Activated CD4-positive, alpha-beta T cell treated with anti-CD3 and anti-CD28 coated beads, Interleukin-2, amount 10 ng/mL, durations not matched to agents 7 days and 5 days (primary cell): ENCODE measurements around the gene TUBA3D. TPM values are rescaled to one million over a fixed set of nuclear protein-coding genes. Genes with fewer than 3 reads are reported as not detected.
"Not testable (repeated sequence)": the region's sequence is repeated elsewhere in the genome, so short reads cannot be mapped to it uniquely, and the experiment has no call there.

ENCODE experiments used
- CTCF ChIA-PET: fragments of 350-600 bp; sonication (Branson Sonifier 250); formaldehyde crosslinking; loops from one replicate; lab custom pipeline; 2021; ENCODE audit warnings: antibody characterized with exemption; lab: Charles Lee
- POLR2A ChIA-PET: fragments of 350-600 bp; sonication (Branson Sonifier 250); formaldehyde crosslinking; loops from one replicate; lab custom pipeline; 2021; ENCODE audit warnings: antibody characterized with exemption; lab: Charles Lee
- DNase-seq: peaks from one replicate; pipeline ENCODE4 v3.0.0-alpha.2; 2020
- H3K27ac Mint-ChIP-seq: one replicate; pipeline ENCODE4 v1.8.0; 2021; ENCODE audit warnings: mild to moderate bottlenecking, moderate library complexity, mixed read lengths
- H3K27me3 Mint-ChIP-seq: one replicate; pipeline ENCODE4 v1.8.0; 2021; ENCODE audit warnings: mixed read lengths
- H3K36me3 Mint-ChIP-seq: one replicate; pipeline ENCODE4 v1.8.0; 2021; ENCODE audit warnings: low read depth, mixed read lengths
- H3K4me1 Mint-ChIP-seq: one replicate; pipeline ENCODE4 v1.8.0; 2021; ENCODE audit warnings: mixed read lengths
- H3K4me3 Mint-ChIP-seq: one replicate; pipeline ENCODE4 v1.8.0; 2021; ENCODE audit warnings: mild to moderate bottlenecking, moderate library complexity, mixed read lengths
- H3K9me3 Mint-ChIP-seq: one replicate; pipeline ENCODE4 v1.8.0; 2021; ENCODE audit warnings: mixed read lengths
- total RNA-seq, 2 experiments: library from RNA; stranded (reverse); gene quantifications; one replicate each; pipeline ENCODE4 v1.2.3, GENCODE V29; 2021

The TUBA3D gene
- total RNA-seq, 2 experiments from 2014 or later: not detected

DNA sequence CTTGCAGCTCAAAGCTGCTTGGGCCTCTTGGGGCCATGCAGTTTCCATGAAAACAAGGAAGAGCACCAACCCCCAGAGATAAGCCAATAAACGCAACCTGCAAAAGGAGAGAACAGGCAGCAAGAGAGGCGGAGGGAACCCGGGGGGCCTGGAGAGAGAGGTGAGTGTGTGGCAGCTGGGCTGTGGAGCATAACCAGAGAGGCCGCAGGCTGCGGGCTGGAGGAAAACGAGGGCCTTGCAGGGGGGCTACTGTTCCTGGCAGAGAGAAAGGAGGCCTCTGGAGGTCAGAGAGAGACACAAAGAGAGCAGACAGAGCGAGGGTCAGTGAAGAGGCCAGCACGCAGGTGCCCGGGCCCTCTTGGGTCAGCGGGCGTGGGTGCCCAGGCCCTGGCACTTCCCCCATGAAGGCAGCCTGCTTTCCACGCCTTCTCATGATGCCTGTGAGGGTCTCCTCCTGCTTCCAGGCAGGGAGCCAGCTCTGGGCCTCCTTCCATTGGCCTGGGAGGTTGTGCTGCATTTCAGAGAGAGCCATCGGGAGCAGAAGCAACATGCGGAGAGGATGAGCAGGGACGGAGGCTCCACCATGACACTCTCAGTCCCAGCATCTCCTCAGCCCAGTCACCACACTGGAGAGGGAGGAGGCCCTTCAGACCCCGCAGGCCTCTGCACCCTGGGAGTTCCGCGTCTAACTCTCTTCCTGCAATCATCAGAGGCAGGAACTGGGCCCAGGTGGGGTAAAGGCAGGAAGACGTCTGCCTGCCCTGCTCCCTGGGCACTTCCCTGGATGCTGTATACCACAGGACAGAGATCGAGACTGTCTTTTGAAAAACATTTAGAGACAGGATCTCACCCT, 14.9 kb downstream of the TUBA3D start:
- Mint-ChIP-seq H3K4me1 (peaks cover 37% of the 10 kb centered on the region), H3K4me3 (peak overlapping the region; percentile 87), H3K27ac (peak overlapping the region; percentile 93), H3K36me3 (peaks cover 22% of the 10 kb centered on the region)
- H3K27me3 Mint-ChIP-seq, POLR2A ChIA-PET, H3K9me3 Mint-ChIP-seq, CTCF ChIA-PET: not testable (repeated sequence)
- DNase-seq: peak; percentile 52

GRCh38 chr2:131491469-131491836, 15.5 kb downstream of the TUBA3D start:
- Mint-ChIP-seq H3K4me1 (peaks cover 39% of the 10 kb centered on the region), H3K36me3 (peaks cover 20% of the 10 kb centered on the region), H3K27ac (peak overlapping the region; percentile 93), H3K4me3 (peak overlapping the region; percentile 87)
- DNase-seq, POLR2A ChIA-PET, H3K9me3 Mint-ChIP-seq, H3K27me3 Mint-ChIP-seq: not testable (repeated sequence)
- CTCF ChIA-PET: interaction anchor here (1.0 to 2.3 kb wide), 3 partner anchors 12 to 338 kb away, joined by 4 to 12 read pairs (median 5); no protein-coding TSS in a partner anchor

DNA sequence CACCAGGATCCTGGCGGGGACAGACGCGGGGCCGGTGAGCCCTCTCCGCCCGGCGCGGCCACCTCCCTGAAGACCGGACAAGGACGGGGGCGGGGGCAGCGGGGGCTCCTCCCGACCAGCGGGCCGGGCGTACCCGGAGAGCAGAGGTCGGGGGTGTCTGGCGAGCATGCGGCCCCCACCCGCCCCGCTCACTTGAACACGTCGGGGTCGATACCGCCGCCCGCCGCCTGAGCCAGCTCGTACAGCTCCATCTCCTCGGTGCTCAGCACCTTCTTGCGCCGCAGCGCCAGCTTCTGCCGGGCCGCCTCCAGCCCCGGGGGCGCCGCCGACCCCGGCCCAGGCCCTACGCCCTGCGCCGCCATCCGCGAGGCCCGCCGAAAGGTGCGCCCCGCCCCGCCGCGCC, 16.1 kb downstream of the TUBA3D start, which contains the start of gene MZT2A:
Gene MZT2A, minus strand, starts transcription at position 383 of the 403 bp plus-strand sequence. Its CDS starts 21 bp downstream, at position 362.
- POLR2A ChIA-PET: interaction anchor here (0.5 kb wide), 1 partner anchor 66 kb away, joined by 3 read pairs; no protein-coding TSS in a partner anchor

DNA sequence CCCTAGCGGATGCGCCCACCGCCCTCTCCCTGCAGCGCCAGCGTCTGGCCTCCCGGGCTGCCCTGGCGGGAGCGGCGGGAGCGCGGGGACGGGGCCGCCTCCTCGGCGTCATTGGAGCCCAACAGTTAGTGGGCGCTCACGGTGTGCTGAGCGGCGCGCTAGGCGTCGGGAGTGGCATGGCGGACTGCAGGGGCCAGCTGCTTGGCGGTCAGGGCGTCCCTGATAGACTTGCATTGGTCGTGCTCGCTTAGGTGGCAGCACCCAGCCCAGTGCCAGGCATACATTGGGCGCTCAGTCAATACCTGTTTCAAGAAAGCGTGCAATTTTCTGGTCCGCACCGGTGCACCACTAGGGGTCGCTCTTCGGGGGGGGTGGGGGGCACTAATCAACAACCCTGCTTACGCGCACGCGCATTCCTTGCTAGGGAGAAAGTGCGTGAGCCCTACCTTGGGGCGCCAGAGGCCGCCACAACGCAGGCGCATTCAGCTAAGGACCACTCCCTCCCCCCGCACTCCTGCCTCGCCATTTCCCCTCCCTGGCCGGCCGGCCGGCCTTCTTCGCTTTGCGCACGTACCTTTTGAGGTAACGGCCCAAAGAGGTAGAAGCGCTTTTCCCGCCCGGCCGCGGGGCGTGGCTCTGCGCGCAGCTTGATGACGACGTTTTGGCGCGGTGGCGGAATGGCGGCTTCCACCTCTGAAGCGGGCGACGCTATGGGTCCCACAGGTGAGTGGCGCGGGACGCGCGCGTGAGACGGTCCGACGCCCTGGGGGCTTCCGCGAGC, 16.7 kb downstream of the TUBA3D start:
- H3K4me3 Mint-ChIP-seq: peak overlapping the region; percentile 91
- peak overlapping the region; percentile 98 for H3K27ac Mint-ChIP-seq
- peaks cover 24% of the 10 kb centered on the region for H3K36me3 Mint-ChIP-seq
- no peaks in the 10 kb centered on the region for H3K9me3 Mint-ChIP-seq
- H3K27me3 Mint-ChIP-seq: no peaks in the 10 kb centered on the region
- ChIA-PET CTCF (interaction anchor here (0.6 to 2.5 kb wide), 16 partner anchors 11 to 1186 kb away, joined by 3 to 12 read pairs (median 4); partner anchors contain the start of genes CCDC74A and TUBA3D), POLR2A (interaction anchor here (0.5 to 1.9 kb wide), 3 partner anchors 11 to 66 kb away, joined by 3 to 6 read pairs (median 3); no protein-coding TSS in a partner anchor)
- peaks cover 47% of the 10 kb centered on the region for H3K4me1 Mint-ChIP-seq
- DNase-seq: peak; percentile 93

More for the DNA sequence above, 16.1 kb downstream of the TUBA3D start, which contains the start of gene MZT2A:
- DNase-seq, H3K9me3 Mint-ChIP-seq, H3K27me3 Mint-ChIP-seq: not testable (repeated sequence)
- CTCF ChIA-PET: interaction anchor here (0.6 to 2.3 kb wide), 7 partner anchors 12 to 1185 kb away, joined by 3 to 12 read pairs (median 4); partner anchors contain the start of gene TUBA3D
- Mint-ChIP-seq H3K4me1 (peaks cover 43% of the 10 kb centered on the region), H3K4me3 (peak within 1 kb of the TSS; percentile 91), H3K36me3 (peaks cover 20% of the 10 kb centered on the region), H3K27ac (peak within 1 kb of the TSS; percentile 98)

DNA sequence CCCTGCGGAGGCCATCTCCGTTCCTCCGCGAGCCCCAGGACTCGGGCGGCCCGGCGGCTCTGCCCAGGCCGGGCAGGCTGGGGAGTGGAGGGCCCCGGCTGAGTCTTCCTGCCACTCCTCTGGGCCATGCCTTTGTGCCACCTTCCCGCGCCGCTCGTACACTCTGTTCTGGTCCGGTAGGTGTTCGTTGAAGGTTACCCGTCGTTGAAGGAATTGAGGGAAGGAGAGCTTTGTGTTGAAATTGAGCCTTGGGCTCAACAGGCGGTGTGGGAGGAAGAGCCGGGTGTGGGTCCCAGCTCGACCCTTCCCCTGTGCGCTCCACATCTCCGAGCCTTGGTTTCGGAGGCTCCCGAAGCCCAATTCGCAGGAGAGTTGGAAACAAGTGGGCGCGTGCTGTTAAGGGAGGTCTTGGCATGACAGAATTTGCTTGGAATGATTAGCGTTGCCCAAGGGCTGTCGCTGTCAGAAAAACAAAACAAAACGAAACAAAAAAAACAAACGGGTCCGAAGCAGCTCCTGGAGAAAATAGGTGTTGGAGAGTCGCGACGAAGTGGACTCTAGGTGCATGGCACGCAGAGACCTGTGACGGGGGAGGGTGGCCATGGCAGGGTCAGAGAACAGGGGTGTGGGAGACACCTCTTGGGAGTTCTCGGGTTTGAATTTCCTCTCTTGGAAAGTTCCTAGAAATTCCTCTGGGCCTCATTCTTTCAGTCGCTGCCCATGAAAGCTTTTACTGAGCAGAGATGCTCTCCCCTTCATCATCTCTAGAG, 17.5 kb downstream of the TUBA3D start:
- no peak for DNase-seq
- ChIA-PET CTCF (interaction anchor here (0.6 to 2.5 kb wide), 14 partner anchors 10 to 412 kb away, joined by 3 to 12 read pairs (median 4); partner anchors contain the start of genes CCDC74A and TUBA3D), POLR2A (interaction anchor here (0.6 to 1.9 kb wide), 3 partner anchors 10 to 1144 kb away, joined by 3 to 6 read pairs (median 3); no protein-coding TSS in a partner anchor)
- peak overlapping the region; percentile 91 for H3K4me3 Mint-ChIP-seq
- no peaks in the 10 kb centered on the region for H3K27me3 Mint-ChIP-seq
- peaks cover 49% of the 10 kb centered on the region for H3K4me1 Mint-ChIP-seq
- H3K9me3 Mint-ChIP-seq: no peaks in the 10 kb centered on the region
- H3K36me3 Mint-ChIP-seq: peaks cover 25% of the 10 kb centered on the region
- H3K27ac Mint-ChIP-seq: peak overlapping the region; percentile 98

DNA sequence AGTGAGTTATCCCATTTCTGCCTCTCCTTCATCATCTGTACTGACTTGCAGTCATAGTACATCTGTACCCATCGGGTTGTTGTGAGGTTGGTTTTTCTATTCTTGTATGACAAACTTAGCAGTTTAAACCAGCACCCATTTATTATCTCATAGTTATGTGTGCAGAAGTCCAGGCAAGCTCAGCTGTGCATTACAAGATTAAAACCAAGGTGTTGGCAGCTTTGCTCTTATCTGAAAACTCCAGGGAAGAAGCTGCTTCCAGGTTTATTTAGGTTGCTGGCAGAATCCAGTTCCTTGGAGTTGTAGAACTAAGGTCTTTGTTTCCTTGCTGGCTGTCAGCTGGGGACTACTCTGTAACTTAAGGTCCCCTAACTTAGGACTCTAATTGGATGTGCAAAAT, 19.6 kb downstream of the TUBA3D start:
- H3K36me3 Mint-ChIP-seq: peaks cover 27% of the 10 kb centered on the region
- peak overlapping the region; percentile 25 for H3K27ac Mint-ChIP-seq
- POLR2A ChIA-PET, DNase-seq, H3K27me3 Mint-ChIP-seq, H3K9me3 Mint-ChIP-seq, CTCF ChIA-PET: not testable (repeated sequence)
- H3K4me1 Mint-ChIP-seq: peaks cover 46% of the 10 kb centered on the region
- H3K4me3 Mint-ChIP-seq: peak overlapping the region; percentile 91

DNA sequence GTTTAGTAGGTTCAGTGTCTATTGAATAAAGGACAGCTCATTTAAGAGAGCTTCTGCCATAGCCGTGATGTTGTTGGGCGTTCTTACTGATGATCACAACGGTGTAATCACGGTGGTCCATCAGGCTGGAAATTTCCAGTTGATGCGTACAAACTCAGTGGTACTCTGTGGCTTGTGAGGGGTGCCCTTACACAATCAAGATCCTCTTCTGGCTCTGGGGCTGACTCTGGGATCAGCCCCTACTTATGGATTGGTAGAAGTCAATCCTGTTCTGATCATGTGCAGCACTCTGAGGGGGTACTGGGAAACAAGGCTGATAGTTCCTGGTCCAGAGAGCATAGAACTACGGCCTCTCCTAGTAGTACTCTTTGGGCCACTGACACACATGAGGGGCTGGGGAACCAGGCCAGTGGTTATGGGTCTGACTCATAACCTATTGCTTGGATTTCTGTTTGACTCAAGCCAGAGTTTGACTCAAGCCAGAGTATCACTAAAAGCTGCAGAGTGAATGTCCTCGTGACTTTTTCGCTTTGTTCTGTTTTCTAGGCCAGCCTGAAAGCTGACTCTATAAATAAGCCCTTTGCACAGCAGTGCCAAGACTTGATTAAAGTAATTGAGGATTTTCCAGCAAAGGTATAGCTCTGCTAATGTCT, 22.5 kb downstream of the TUBA3D start:
- H3K4me3 Mint-ChIP-seq, POLR2A ChIA-PET, DNase-seq, CTCF ChIA-PET, H3K9me3 Mint-ChIP-seq, H3K27me3 Mint-ChIP-seq: not testable (repeated sequence)
- H3K36me3 Mint-ChIP-seq: peaks cover 31% of the 10 kb centered on the region
- peak overlapping the region; percentile 73 for H3K27ac Mint-ChIP-seq
- peaks cover 45% of the 10 kb centered on the region for H3K4me1 Mint-ChIP-seq

DNA sequence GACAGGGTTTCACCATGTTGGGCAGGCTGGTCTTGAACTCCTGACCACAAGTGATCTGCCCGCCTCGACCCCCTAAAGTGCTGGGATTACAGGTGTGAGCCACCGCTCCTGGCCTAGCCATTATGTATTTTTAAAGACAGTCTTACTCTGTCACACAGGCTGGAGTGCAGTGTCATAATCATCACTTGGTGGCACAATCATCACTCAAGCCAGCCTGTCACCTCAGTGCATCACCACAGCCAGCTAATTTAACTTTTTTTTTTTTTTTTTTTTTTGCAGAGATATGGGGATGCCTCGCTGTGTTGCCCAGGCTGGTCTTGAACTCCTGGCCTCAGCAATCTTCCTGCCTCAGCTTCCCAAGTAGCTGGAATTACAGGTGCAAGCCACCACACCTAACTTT, 27.7 kb downstream of the TUBA3D start:
- Mint-ChIP-seq H3K36me3 (peaks cover 48% of the 10 kb centered on the region), H3K27ac (peak overlapping the region; percentile 93), H3K4me1 (peaks cover 25% of the 10 kb centered on the region)
- not testable (repeated sequence) for H3K27me3 Mint-ChIP-seq, H3K9me3 Mint-ChIP-seq, DNase-seq, H3K4me3 Mint-ChIP-seq
- CTCF ChIA-PET: interaction anchor here (2.0 kb wide), 1 partner anchor 11 kb away, joined by 12 read pairs; the partner anchor contains the start of gene MZT2A
- POLR2A ChIA-PET: interaction anchor here (1.9 kb wide), 1 partner anchor 10 kb away, joined by 6 read pairs; no protein-coding TSS in a partner anchor

- H3K27ac Mint-ChIP-seq: peak overlapping the region; percentile 93
- POLR2A ChIA-PET: interaction anchor here (0.7 to 1.9 kb wide), 2 partner anchors 11 to 306 kb away, joined by 3 to 6 read pairs; no protein-coding TSS in a partner anchor
- peaks cover 21% of the 10 kb centered on the region for H3K4me1 Mint-ChIP-seq
- DNase-seq: peak; percentile 11
- not testable (repeated sequence) for H3K9me3 Mint-ChIP-seq, H3K27me3 Mint-ChIP-seq
- CTCF ChIA-PET: interaction anchor here (2.0 kb wide), 1 partner anchor 12 kb away, joined by 12 read pairs; the partner anchor contains the start of gene MZT2A
- H3K36me3 Mint-ChIP-seq: peaks cover 44% of the 10 kb centered on the region
- H3K4me3 Mint-ChIP-seq: peak overlapping the region; percentile 58
Measured at GRCh38 chr2:131504082-131504750, 28.3 kb downstream of the TUBA3D start.

DNA sequence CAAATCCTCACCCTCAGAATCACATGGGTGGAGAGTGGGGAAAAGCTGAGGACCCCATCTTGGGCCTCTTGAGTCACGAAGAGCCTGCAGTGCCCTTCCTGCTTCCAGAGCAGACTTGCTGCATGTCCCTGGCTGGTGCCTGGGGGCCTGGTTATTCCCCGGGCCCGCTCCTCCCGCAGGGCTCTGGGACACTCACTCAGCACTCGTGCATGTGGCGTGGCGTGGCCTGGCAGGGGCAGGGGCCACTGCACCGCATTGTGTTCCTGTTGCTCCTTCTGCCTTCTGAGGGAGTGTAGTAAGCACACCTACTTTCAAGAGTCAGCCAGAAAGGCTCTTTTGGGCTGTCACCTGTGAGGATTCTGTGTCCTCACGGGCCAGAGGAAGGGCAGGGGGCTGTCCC, 33.7 kb downstream of the TUBA3D start:
- Mint-ChIP-seq H3K27me3 (no peaks in the 10 kb centered on the region), H3K9me3 (no peaks in the 10 kb centered on the region), H3K4me3 (no peak overlapping the region), H3K27ac (no peak overlapping the region), H3K4me1 (peaks cover 19% of the 10 kb centered on the region), H3K36me3 (peaks cover 29% of the 10 kb centered on the region)
- ChIA-PET CTCF (interaction anchor here (0.6 to 2.3 kb wide), 2 partner anchors 13 to 17 kb away, joined by 3 to 10 read pairs; no protein-coding TSS in a partner anchor), POLR2A (no interaction called here)
- DNase-seq: no peak
